ENCODE results near the gene MRGPRF. TPM values are rescaled to one million over a fixed set of nuclear protein-coding genes. Genes with fewer than 3 reads are reported as not detected.

The MRGPRF gene
- total and polyA plus RNA-seq, 3 donors from 2014 or later: 10.0 to 21.1 (median 12.2) TPM

- Histone ChIP-seq H3K36me3 (ENCODE audit: low read depth, missing control alignments) (no peaks in the 10 kb centered on the region), H3K4me3 (no peak overlapping the region), H3K4me1 (no peaks in the 10 kb centered on the region), H3K9me3 (no peaks in the 10 kb centered on the region), H3K27me3 (no peaks in the 10 kb centered on the region), H3K27ac (no peak overlapping the region)
- WGBS, 2 donors: 76 to 77% methylated on average over 14 of the region's 14 CpGs
- TF ChIP-seq POLR2A (IDR thresholded peaks at IDR 0.05) (no peak), CTCF (IDR thresholded peaks at IDR 0.05) (no peak)
- peak; percentile 9 for DNase-seq
- intact Hi-C loops (cut with DNase I; ENCODE audit: low total_unique reads): no loop called here
Measured at GRCh38 chr11:68992743-68993255, 20.2 kb downstream of the MRGPRF start.

GRCh38 chr11:68990995-68991780 lies 21.9 kb downstream of the MRGPRF start:
- no peak for DNase-seq
- Histone ChIP-seq H3K36me3 (ENCODE audit: low read depth, missing control alignments) (no peaks in the 10 kb centered on the region), H3K27me3 (no peaks in the 10 kb centered on the region), H3K9me3 (no peaks in the 10 kb centered on the region), H3K27ac (no peak overlapping the region), H3K4me1 (no peaks in the 10 kb centered on the region), H3K4me3 (no peak overlapping the region)
- intact Hi-C loops (cut with DNase I; ENCODE audit: low total_unique reads): no loop called here
- TF ChIP-seq CTCF (IDR thresholded peaks at IDR 0.05) (no peak), POLR2A (IDR thresholded peaks at IDR 0.05) (no peak)
- 89% methylated on average over 15 to 16 of the region's 16 CpGs for WGBS, 2 donors

GRCh38 chr11:68989936-68990606 lies 23.0 kb downstream of the MRGPRF start:
- H3K27me3 ChIP-seq: no peaks in the 10 kb centered on the region
- no peak overlapping the region for H3K27ac ChIP-seq
- intact Hi-C loops (cut with DNase I; ENCODE audit: low total_unique reads): no loop called here
- H3K9me3 ChIP-seq: no peaks in the 10 kb centered on the region
- WGBS, 2 donors: 92 to 93% methylated on average over 8 of the region's 8 CpGs
- no peaks in the 10 kb centered on the region for H3K4me1 ChIP-seq
- H3K4me3 ChIP-seq: no peak overlapping the region
- no peaks in the 10 kb centered on the region for H3K36me3 ChIP-seq (ENCODE audit: low read depth, missing control alignments)
- peak; percentile 4 for DNase-seq
- TF ChIP-seq CTCF (IDR thresholded peaks at IDR 0.05) (no peak), POLR2A (IDR thresholded peaks at IDR 0.05) (no peak)

GRCh38 chr11:68988491-68988890 lies 24.6 kb downstream of the MRGPRF start:
- no peak overlapping the region for H3K27ac ChIP-seq
- no peaks in the 10 kb centered on the region for H3K9me3 ChIP-seq
- H3K36me3 ChIP-seq (ENCODE audit: low read depth, missing control alignments): no peaks in the 10 kb centered on the region
- DNase-seq: no peak
- H3K4me3 ChIP-seq: no peak overlapping the region
- H3K4me1 ChIP-seq: no peaks in the 10 kb centered on the region
- no peaks in the 10 kb centered on the region for H3K27me3 ChIP-seq
- TF ChIP-seq CTCF (IDR thresholded peaks at IDR 0.05) (no peak), POLR2A (IDR thresholded peaks at IDR 0.05) (no peak)
- intact Hi-C loops (cut with DNase I; ENCODE audit: low total_unique reads): no loop called here
